Loucy (cell line): Measurements from ENCODE around the gene TMPRSS6.

Source experiments
- H2AFZ ChIP-seq: fragments of 200-600 bp; sonication (generic); 2 replicates; pipeline ENCODE4 v1.6.0; 2016; ENCODE audit warnings: antibody characterized with exemption, mild to moderate bottlenecking, low read length, moderate library complexity
- H3F3A ChIP-seq: fragments of 200-600 bp; 2 replicates; pipeline ENCODE4 v1.6.0; 2016; ENCODE audit warnings: antibody characterized with exemption, low read depth, mild to moderate bottlenecking
- H3K27me3 ChIP-seq: fragments of 200-600 bp; sonication (generic); 2 replicates; pipeline ENCODE4 v1.6.1; 2014; ENCODE audit warnings: low read length, mild to moderate bottlenecking; ENCODE audit not compliant: insufficient read depth, poor library complexity, severe bottlenecking
- H3K36me3 ChIP-seq: fragments of 200-600 bp; sonication (generic); 2 replicates; pipeline ENCODE4 v1.6.1; 2016; ENCODE audit warnings: low read length; ENCODE audit not compliant: insufficient read depth
- H3K4me1 ChIP-seq: fragments of 200-600 bp; sonication (generic); 2 replicates; pipeline ENCODE4 v1.5.1; 2014; ENCODE audit warnings: low read length, mild to moderate bottlenecking; ENCODE audit not compliant: insufficient read depth, poor library complexity, severe bottlenecking
- H3K4me2 ChIP-seq: fragments of 200-600 bp; sonication (generic); 2 replicates; pipeline ENCODE4 v1.6.0; 2014; ENCODE audit warnings: antibody characterized with exemption, low read length, low read depth, mild to moderate bottlenecking; ENCODE audit not compliant: poor library complexity, severe bottlenecking
- H3K4me3 ChIP-seq: fragments of 200-600 bp; sonication (generic); 2 replicates; pipeline ENCODE4 v1.5.1; 2014; ENCODE audit warnings: low read length, mild to moderate bottlenecking, mixed read lengths; ENCODE audit not compliant: poor library complexity, severe bottlenecking
- H3K79me2 ChIP-seq: fragments of 200-600 bp; sonication (generic); 2 replicates; pipeline ENCODE4 v1.6.1; 2014; ENCODE audit warnings: low read length; ENCODE audit not compliant: insufficient read depth
- H3K9ac ChIP-seq: fragments of 200-600 bp; sonication (generic); 2 replicates; pipeline ENCODE4 v1.6.0; 2014; ENCODE audit warnings: mild to moderate bottlenecking, low read depth, low read length, moderate library complexity; ENCODE audit not compliant: poor library complexity, severe bottlenecking
- H3K9me2 ChIP-seq: fragments of 200-600 bp; sonication (generic); replicated peaks from 2 replicates; pipeline ENCODE4 v1.6.1; 2016; ENCODE audit warnings: low read depth, low read length, mixed read lengths
- H3K9me3 ChIP-seq: fragments of 200-600 bp; sonication (generic); 2 replicates; pipeline ENCODE4 v1.6.1; 2014; ENCODE audit warnings: mild to moderate bottlenecking, antibody characterized with exemption, low read length, low read depth; ENCODE audit not compliant: insufficient read depth
- H4K20me1 ChIP-seq: fragments of 200-600 bp; sonication (generic); 2 replicates; pipeline ENCODE4 v1.6.0; 2014; ENCODE audit warnings: antibody characterized with exemption, low read length, mild to moderate bottlenecking; ENCODE audit not compliant: insufficient read depth, poor library complexity, severe bottlenecking
- CTCF ChIP-seq: fragments of 200-600 bp; sonication (generic); conservative IDR thresholded peaks from 2 replicates; pipeline ENCODE4 v1.5.1; 2014; ENCODE audit warnings: mild to moderate bottlenecking, antibody characterized with exemption, low read length
- EZH2phosphoT487 ChIP-seq: fragments of 200-600 bp; IDR thresholded peaks from 2 replicates; pipeline ENCODE4 v1.6.1; 2018; ENCODE audit warnings: antibody characterized with exemption, mild to moderate bottlenecking, moderate library complexity, borderline replicate concordance

The TMPRSS6 gene

GRCh38 chr22:37080838-37081237 lies 28.7 kb downstream of the TMPRSS6 start:
- no peak overlapping the region for H2AFZ ChIP-seq
- H3K4me2 ChIP-seq: no peak overlapping the region
- no peaks in the 10 kb centered on the region for H4K20me1 ChIP-seq
- no peaks in the 10 kb centered on the region for H3K79me2 ChIP-seq
- H3K9ac ChIP-seq: no peak overlapping the region
- peaks cover 20% of the 10 kb centered on the region for H3K4me1 ChIP-seq
- no peaks in the 10 kb centered on the region for H3K36me3 ChIP-seq
- no peaks in the 10 kb centered on the region for H3F3A ChIP-seq
- TF ChIP-seq EZH2phosphoT487: no peak
- no peak for TF ChIP-seq CTCF
- H3K27me3 ChIP-seq: no peaks in the 10 kb centered on the region
- no peaks in the 10 kb centered on the region for H3K9me2 ChIP-seq
- no peak overlapping the region for H3K4me3 ChIP-seq
- H3K9me3 ChIP-seq: no peaks in the 10 kb centered on the region

- no peak overlapping the region for H2AFZ ChIP-seq
- no peaks in the 10 kb centered on the region for H3K36me3 ChIP-seq
- no peaks in the 10 kb centered on the region for H3K79me2 ChIP-seq
- no peak overlapping the region for H3K4me2 ChIP-seq
- peaks cover 20% of the 10 kb centered on the region for H3K4me1 ChIP-seq
- no peaks in the 10 kb centered on the region for H4K20me1 ChIP-seq
- no peak for TF ChIP-seq EZH2phosphoT487
- no peaks in the 10 kb centered on the region for H3K9me2 ChIP-seq
- H3K9ac ChIP-seq: no peak overlapping the region
- no peaks in the 10 kb centered on the region for H3K9me3 ChIP-seq
- H3F3A ChIP-seq: no peaks in the 10 kb centered on the region
- H3K27me3 ChIP-seq: no peaks in the 10 kb centered on the region
- H3K4me3 ChIP-seq: no peak overlapping the region
Measured at GRCh38 chr22:37080438-37080837, 29.1 kb downstream of the TMPRSS6 start.

GRCh38 chr22:37079668-37080171 lies 29.8 kb downstream of the TMPRSS6 start:
- Histone ChIP-seq H3K4me2 (peak overlapping the region; percentile 5), H3K79me2 (no peaks in the 10 kb centered on the region), H3K4me3 (no peak overlapping the region), H4K20me1 (no peaks in the 10 kb centered on the region), H3K9ac (peak overlapping the region; percentile 20), H3K27me3 (no peaks in the 10 kb centered on the region), H3F3A (no peaks in the 10 kb centered on the region), H2AFZ (peak overlapping the region; percentile 28; the same call in 1 of the 2 replicates), H3K36me3 (no peaks in the 10 kb centered on the region), H3K4me1 (peaks cover 20% of the 10 kb centered on the region), H3K9me3 (no peaks in the 10 kb centered on the region), H3K9me2 (no peaks in the 10 kb centered on the region)
- TF ChIP-seq EZH2phosphoT487 (no peak), CTCF (no peak)

- no peak overlapping the region for H3K4me3 ChIP-seq
- no peaks in the 10 kb centered on the region for H3K36me3 ChIP-seq
- peaks cover 20% of the 10 kb centered on the region for H3K4me1 ChIP-seq
- H3K27me3 ChIP-seq: no peaks in the 10 kb centered on the region
- TF ChIP-seq CTCF: no peak
- TF ChIP-seq EZH2phosphoT487: no peak
- H3K4me2 ChIP-seq: peak overlapping the region; percentile 5
- no peaks in the 10 kb centered on the region for H4K20me1 ChIP-seq
- no peaks in the 10 kb centered on the region for H3K9me3 ChIP-seq
- peak overlapping the region; percentile 28; the same call in 1 of the 2 replicates for H2AFZ ChIP-seq
- H3K79me2 ChIP-seq: no peaks in the 10 kb centered on the region
- H3K9ac ChIP-seq: peak overlapping the region; percentile 15
- no peaks in the 10 kb centered on the region for H3F3A ChIP-seq
- no peaks in the 10 kb centered on the region for H3K9me2 ChIP-seq
Measured at GRCh38 chr22:37079158-37079557, 30.4 kb downstream of the TMPRSS6 start.
